DMS79 (cell line): ENCODE measurements around the gene MYO3B.
A peak's percentile ranks its signal among the peaks of the same experiment; 100 is the strongest.
"Not testable (repeated sequence)": the region's sequence is repeated elsewhere in the genome, so short reads cannot be mapped to it uniquely, and the experiment has no call there.

Source experiments
- DNase-seq: peaks from one replicate; lab custom pipeline; 2025; lab: John Stamatoyannopoulos, UW

The MYO3B gene

DNA sequence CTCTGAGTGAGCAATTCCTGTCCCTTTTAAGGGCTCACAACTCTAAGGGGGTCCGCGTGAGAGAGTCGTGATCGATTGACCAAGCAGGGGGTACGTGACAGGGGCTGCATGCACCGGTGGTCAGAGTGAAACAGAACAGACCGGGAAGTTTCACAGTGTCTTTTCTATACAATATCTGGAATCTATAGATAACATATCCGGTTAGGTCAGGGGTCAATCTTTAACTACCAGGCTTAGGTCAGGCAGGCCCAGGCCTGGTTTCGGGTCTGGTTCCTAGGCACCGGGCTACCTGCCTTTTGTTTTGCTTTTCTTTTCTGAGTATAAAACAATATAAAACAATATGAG lies 35.3 kb downstream of the MYO3B start:
- not testable (repeated sequence) for DNase-seq

GRCh38 chr2:170213651-170214050 lies 35.7 kb downstream of the MYO3B start:
- DNase-seq = no peak

DNA sequence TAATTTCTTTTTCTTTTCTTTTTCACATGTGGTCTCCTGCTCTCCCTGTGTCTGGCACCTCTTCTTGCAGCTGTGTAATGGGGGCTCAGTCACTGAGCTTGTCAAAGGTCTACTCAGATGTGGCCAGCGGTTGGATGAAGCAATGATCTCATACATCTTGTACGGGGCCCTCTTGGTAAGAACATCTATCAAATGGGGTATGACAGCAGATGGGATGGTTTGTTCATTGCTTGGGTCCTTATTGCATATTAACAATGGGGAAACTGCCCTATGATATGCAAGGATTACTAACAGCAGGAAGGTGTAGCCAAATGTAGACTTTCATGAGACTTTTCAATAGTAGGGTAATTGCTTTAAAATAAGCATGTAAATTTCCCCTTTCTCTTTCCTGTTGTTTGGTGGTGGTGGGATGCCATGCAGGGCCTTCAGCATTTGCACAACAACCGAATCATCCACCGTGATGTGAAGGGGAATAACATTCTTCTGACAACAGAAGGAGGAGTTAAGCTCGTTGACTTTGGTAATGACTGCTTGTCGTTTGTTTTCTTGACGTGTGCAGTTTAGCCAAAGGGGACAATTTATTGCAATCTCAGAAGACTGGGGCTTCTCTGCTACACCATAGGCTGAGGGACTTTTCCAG lies 36.5 kb downstream of the MYO3B start:
- DNase-seq = no peak

- DNase-seq = no peak
These were observed 37.1 kb downstream of the MYO3B start for GRCh38 chr2:170215021-170215420.

DNA sequence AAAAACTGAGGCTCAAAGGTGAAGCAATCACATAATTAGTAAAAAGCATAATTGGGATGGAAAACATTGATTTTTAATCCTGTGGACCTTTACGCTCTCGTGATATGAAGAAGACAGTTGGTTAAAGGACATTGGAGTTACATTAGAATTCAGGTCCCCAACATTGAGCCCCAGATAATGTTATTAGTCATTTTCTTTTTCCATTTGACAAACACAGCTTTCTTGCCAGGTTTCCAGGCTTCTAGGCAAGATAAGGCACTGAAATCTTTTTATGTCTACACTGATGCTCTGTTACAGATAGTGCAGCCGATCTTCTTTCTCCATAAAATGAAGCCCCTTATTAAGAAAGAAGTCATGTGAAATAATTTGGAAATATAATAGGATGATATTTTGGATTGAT lies 38.5 kb downstream of the MYO3B start:
- DNase-seq = no peak

GRCh38 chr2:170216981-170217380 lies 39.0 kb downstream of the MYO3B start:
- no peak for DNase-seq

DNA sequence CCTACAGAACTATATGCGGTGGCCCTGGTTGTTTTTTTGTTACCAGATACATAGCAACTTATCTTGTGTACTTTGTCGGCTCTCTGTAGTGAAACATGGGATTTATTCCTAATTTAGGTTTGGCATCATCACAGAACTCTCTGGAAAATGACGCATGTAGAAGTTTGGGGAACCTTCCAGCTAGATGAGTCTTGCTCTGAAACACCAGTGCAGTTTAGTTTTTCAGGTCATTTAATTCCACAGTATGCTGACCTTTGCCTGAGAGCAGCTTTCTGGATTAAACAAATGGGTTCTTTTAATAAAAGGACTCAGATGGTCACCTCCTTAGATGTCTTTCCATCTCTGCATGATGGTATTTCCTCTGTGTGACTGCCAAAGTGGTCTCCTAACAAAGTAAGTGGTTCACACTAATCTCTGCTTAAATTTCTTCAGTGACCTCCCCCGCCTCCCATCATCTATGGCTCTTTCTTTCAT lies 39.9 kb downstream of the MYO3B start:
- DNase-seq = no peak

- no peak for DNase-seq
These were observed 40.5 kb downstream of the MYO3B start for GRCh38 chr2:170218456-170218855.

- no peak for DNase-seq
These were observed 41.0 kb downstream of the MYO3B start for GRCh38 chr2:170218931-170219330.

DNA sequence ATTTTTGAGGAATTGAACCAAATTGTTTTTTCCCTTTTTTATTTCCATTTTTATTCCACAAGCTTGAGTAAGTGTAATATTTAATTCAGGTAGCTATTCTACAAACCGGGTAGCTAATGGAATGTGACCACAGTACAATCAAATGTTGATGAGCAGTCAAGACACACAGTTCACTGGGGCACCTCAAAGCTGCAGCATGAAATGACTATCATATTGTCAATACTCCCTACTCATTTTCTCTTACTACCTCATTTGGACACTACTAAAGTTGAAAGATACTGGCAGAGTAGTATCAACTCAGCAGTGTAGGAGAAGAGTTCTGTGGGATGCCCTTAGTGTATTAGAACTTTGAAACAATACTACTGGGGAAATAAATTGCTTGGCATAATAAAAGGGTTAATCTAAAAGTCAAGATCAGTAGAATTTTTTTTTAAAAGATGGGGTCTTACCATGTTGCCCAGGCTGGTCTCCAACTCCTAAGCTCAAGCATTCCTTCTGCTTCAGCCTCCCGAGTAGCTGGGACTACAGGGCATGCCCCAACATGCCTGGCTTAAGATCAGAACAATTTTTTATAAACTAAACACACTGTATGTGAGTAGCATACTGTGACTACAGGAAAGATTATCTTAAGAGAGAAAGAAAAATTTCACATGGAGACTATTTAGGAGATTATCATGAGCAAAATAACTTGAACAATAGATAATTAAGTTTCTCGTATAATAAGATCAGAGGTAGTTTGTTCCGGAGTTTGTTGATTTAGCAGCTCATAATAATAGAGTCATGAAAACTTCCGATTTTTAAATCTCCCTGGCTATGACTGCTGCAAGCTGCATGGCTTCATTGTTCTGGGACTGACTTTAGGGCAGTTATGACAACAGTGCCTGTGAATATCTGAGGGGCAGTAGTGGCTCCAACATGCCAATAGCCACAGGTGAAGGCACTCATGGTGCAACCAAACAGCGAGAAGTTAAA lies 43.7 kb downstream of the MYO3B start:
- no peak for DNase-seq

- no peak for DNase-seq
These were observed 44.4 kb downstream of the MYO3B start for GRCh38 chr2:170222298-170222697.

DNA sequence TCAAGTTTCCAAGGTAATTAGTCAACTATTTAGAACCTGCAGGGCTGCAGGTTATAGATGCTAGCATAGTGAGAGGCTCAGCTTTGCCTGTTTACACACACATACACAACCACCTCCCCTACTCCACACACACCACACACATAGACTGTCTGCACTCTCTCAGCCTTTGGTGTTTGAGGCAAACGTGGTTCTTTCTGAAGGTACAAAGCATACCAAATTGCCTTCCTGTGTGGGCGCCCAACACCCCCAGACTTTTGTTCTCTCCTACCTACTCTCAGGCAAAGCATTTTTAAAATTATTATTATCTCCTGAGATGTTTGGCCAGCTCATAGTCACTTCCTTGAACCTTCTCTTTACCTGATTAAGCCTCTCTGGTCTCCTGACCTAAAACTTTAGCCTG lies 44.9 kb downstream of the MYO3B start:
- DNase-seq = no peak

DNA sequence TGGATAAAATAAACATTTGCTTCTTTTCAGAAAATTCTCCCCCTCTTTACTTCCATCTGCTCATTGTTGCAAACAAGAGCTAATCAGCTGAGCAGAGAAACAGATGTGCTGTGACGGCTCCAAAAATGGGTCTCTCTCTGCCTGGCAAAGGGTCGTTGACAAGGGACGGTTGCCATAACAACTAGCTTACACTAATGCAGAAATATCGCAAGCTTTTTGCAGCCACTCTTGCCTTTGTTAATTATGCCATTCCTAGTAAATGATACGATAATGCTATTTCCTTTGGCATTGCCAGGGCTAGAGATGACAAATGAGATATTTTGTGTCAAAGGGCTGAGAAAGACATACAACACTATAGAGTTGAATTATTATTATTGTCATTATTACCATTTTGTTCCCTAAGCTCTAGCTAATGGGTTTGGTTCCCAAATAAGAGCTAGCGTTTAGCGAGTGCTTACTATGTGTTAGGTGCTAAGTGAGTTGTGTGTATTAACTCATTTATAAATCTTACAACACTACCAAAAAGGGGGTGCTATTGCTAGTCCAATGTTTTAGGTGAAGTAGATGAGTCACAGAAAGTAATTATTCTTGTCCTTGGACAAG lies 46.8 kb downstream of the MYO3B start:
- peak; percentile 26 for DNase-seq

GRCh38 chr2:170226216-170226615 lies 48.3 kb downstream of the MYO3B start:
- DNase-seq = no peak

- DNase-seq = no peak
These were observed 49.6 kb downstream of the MYO3B start for GRCh38 chr2:170227507-170227947.

GRCh38 chr2:170227951-170228350 lies 50.0 kb downstream of the MYO3B start:
- DNase-seq = no peak

DNA sequence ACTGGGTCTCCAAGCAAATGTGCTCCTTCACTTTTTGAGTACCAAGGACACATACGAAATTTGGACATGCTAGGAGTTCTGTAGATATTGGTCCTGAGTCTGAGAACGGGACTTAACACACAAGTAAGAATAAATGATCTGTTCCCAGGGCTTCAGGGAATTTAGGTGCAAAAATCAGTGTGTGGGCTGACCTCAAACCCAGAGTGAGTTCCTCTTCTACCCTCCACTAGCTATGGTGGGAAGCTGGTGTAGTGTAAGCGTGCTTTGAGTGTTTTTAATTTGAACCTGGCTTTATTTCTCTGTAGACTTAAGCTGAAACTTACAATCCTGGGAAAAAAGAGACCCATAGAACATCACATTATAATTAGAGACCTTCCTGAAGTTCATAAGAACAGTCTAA lies 50.5 kb downstream of the MYO3B start:
- DNase-seq = no peak

GRCh38 chr2:170229125-170229524 lies 51.2 kb downstream of the MYO3B start:
- peak; percentile 41 for DNase-seq

DNA sequence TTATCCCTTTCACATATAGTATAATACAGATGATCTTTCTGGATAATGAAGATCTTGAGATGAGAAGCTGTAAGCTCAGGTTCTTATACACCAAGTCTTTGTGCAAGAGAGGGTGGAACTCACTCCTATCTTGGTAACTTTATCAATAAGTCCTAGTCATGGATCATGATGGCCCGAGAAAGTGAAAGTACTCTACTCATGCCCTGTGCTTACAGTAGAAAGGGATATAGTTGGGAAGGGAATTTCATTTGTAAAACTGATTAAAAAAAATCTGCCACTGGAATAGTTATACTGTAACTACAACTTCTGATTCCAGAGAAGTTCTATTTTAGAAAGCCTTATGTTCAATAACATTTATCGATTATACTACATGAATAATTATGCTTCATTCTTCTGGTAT lies 51.8 kb downstream of the MYO3B start:
- DNase-seq = no peak

DNA sequence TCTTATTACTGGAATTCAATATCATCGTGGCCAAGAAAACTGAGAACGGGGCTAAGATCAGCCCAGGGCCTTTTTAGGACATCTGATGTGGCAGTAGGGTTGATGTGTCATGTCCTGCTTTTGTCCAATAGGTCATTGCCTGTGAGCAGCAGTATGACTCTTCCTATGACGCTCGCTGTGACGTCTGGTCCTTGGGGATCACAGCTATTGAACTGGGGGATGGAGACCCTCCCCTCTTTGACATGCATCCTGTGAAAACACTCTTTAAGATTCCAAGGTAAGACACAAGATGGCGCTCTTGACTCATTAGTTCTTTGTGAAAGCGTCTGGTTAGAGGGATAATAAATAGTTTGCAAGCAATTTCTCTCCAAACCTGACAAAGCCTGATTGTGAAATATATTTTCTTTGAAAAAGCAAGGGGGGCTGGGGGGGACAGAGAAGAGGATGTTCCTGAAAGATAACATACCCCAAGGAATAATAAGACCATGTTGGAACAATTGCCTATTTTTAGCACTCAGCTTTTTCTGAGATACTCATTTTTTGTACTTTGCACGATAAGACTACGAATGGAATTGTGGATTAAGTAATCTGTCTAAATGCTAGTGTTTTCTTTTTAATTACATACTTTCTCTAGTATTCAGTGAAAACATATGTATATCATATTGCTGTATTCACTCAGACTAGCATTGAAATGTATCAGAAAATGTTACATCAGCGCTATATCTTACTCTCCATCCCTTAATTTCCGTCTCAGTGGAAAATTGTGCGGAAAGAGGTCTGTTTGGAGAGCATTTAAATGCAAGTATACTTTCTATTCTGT lies 58.1 kb downstream of the MYO3B start:
- DNase-seq = no peak

GRCh38 chr2:170236680-170237047 lies 58.7 kb downstream of the MYO3B start:
- no peak for DNase-seq

GRCh38 chr2:170237572-170238120 lies 59.7 kb downstream of the MYO3B start:
- DNase-seq = no peak
